Liver (tissue), 3 donors: Measurements from ENCODE around the gene BRD9.

Experiments used
- GABPA ChIP-seq, 2 donors: IDR thresholded peaks in 1 of 2; conservative IDR thresholded peaks in 1 of 2; 2 replicates each; pipeline ENCODE4 v1.6.1; 2016; ENCODE audit warnings: antibody characterized with exemption in 2 of 2, mild to moderate bottlenecking in 1 of 2, moderate library complexity in 1 of 2
- TF ChIP-seq, protein P1 (sequence below): fragments of 150-350 bp; IDR thresholded peaks from 2 replicates; pipeline ENCODE4 v1.5.1; 2017; ENCODE audit warnings: improper control_type of control experiment, low read depth, low read length; ENCODE audit not compliant: missing input control
- TF ChIP-seq, protein P2 (sequence below): IDR thresholded peaks from 2 replicates; pipeline ENCODE4 v1.6.1; 2016; ENCODE audit warnings: antibody characterized with exemption
- donor health status: healthy.
- donor health status: healthy.

DNA sequence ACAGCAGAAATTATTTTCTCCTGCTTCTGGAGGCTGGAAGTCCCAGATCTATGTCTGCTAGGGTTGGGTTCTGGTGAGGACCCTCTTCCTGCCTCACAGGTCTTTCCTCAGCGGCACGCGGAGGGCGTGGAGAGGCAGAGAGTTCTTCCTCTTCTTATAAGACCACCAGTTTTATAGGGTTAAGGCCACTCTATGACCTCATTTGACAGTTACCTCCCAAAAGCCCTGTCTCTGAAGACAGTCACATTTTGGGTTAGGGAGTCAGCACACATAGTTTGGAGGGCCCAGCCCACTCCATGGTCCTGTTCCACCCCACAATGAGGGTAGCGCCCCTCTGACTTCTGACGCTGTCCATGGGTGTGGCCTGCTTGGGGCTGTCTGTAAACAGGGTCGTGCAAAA lies 46.8 kb upstream of the BRD9 start:
- TF ChIP-seq, protein P1, sequence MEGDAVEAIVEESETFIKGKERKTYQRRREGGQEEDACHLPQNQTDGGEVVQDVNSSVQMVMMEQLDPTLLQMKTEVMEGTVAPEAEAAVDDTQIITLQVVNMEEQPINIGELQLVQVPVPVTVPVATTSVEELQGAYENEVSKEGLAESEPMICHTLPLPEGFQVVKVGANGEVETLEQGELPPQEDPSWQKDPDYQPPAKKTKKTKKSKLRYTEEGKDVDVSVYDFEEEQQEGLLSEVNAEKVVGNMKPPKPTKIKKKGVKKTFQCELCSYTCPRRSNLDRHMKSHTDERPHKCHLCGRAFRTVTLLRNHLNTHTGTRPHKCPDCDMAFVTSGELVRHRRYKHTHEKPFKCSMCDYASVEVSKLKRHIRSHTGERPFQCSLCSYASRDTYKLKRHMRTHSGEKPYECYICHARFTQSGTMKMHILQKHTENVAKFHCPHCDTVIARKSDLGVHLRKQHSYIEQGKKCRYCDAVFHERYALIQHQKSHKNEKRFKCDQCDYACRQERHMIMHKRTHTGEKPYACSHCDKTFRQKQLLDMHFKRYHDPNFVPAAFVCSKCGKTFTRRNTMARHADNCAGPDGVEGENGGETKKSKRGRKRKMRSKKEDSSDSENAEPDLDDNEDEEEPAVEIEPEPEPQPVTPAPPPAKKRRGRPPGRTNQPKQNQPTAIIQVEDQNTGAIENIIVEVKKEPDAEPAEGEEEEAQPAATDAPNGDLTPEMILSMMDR: no peak
- TF ChIP-seq, protein P2, sequence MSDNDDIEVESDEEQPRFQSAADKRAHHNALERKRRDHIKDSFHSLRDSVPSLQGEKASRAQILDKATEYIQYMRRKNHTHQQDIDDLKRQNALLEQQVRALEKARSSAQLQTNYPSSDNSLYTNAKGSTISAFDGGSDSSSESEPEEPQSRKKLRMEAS: no peak
- no peak for TF ChIP-seq GABPA (IDR thresholded peaks at IDR 0.05 in 1 of 2, conservative IDR thresholded peaks at IDR 0.05 in 1 of 2)
